H1 (cell line): ENCODE results near the gene NAT8L. TPM values are rescaled to one million over a fixed set of nuclear protein-coding genes. Genes with fewer than 3 reads are reported as not detected.

Experiments used
- POLR2AphosphoS5 ChIP-seq: IDR thresholded peaks from 2 replicates; pipeline ENCODE4 v1.6.1; 2011; ENCODE audit warnings: low read depth, low read length
- polyA plus RNA-seq, 7 experiments: library from polyadenylated mRNA; depleted of rRNA in 3 of 7; stranded (reverse) in 5 of 7; unstranded in 2 of 7; fragments of >200 nt in 5 of 7; fragments of 200-250 nt in 2 of 7; gene quantifications; 1 replicate in 5 of 7; 2 replicates in 1 of 7; 4 replicates in 1 of 7; pipeline versions ENCODE4 v1.2.1 to v1.2.3, GENCODE V29; 2011 to 2013; ENCODE audit warnings: missing spikeins in 2 of 7, mixed read lengths in 2 of 7
- total RNA-seq: library from RNA; stranded (reverse); fragmentation: NEBNext Ultra II Directional; extraction: Animal tissue kit (Norgen Biotek cat#: 25700); gene quantifications from 2 replicates; pipeline ENCODE4 v1.2.1, GENCODE V29; 2021

Gene NAT8L
- total and polyA plus RNA-seq, 2 of the 8 experiments (the other 6 are each of a cell fraction or from before 2014, with no cell fraction given): 10.8 TPM

DNA sequence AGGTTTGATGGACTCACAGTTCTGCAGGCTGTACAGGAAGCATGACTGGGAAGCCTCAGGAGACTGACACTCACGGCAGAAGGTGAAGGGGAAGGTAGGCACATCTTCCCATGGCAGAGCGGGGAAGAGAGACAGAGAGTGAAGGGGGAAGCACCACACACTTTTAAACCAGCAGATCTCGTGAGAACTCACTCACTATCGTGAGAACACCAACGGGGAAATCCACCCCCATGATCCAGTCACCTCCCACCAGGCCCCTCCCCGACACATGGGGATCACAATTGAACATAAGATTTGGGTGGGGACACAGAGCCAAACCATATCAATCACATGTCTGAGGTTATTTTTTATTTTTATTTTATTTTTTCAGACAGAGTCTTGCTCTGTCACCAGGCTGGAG, 4.9 kb upstream of the NAT8L start (continued):
- TF ChIP-seq POLR2AphosphoS5: no peak
- TF ChIP-seq, all 59 proteins: peak for 0
